RPMI7951 (cell line): ENCODE results near the gene MAGEA9B. TPM values are rescaled to one million over a fixed set of nuclear protein-coding genes. Genes with fewer than 3 reads are reported as not detected.
"Not testable (repeated sequence)": the region's sequence is repeated elsewhere in the genome, so short reads cannot be mapped to it uniquely, and the experiment has no call there.

Experiments
- DNase-seq: peaks from one replicate; pipeline ENCODE4 v3.0.0-alpha.2; 2012; ENCODE audit warnings: low read depth
- total RNA-seq: library from RNA; depleted of rRNA; stranded (reverse); fragments of >200 nt; shearing (Covaris generic); gene quantifications from 2 replicates; pipeline ENCODE4 v1.2.3, GENCODE V29; 2014; rRNA removed

MAGEA9B gene
- total RNA-seq, 1 experiment from 2014 or later = not detected

- not testable (repeated sequence) for DNase-seq
Observed at GRCh38 chrX:149534926-149535602, 52.2 kb downstream of the MAGEA9B start.

- not testable (repeated sequence) for DNase-seq
Observed at GRCh38 chrX:149533999-149534398, 53.3 kb downstream of the MAGEA9B start.

- DNase-seq = not testable (repeated sequence)
Observed at GRCh38 chrX:149532868-149533267, 54.4 kb downstream of the MAGEA9B start.

Other genes starting within 250 kb of the MAGEA9B start
- 37.1 and 38.1 TPM in 2 replicates for gene IDS, start 82.2 kb downstream of the MAGEA9B start, total RNA-seq
- gene EOLA1, start 46.4 kb downstream of the MAGEA9B start, total RNA-seq = 11.3 and 13.5 TPM in 2 replicates
- not detected in 2 replicates for gene HSFX3, start 37.5 kb downstream of the MAGEA9B start, total RNA-seq
- 0.29 and 0.96 TPM in 2 replicates for gene HSFX2, start 7.9 kb upstream of the MAGEA9B start, total RNA-seq
- gene TMEM185A, start 44.3 kb upstream of the MAGEA9B start, total RNA-seq = 10.7 and 12.7 TPM in 2 replicates
- 23.4 and 23.6 TPM in 2 replicates for gene MAGEA11, start 124.6 kb upstream of the MAGEA9B start, total RNA-seq
- gene HSFX1, start 186.6 kb upstream of the MAGEA9B start, total RNA-seq = 0.20 and 0.36 TPM in 2 replicates
- not detected in 2 replicates for gene MAGEA9, start 194.5 kb upstream of the MAGEA9B start, total RNA-seq